ENCODE measurements around the gene UFSP1. TPM values are rescaled to one million over a fixed set of nuclear protein-coding genes. Genes with fewer than 3 reads are reported as not detected.

UFSP1 gene
- total and polyA plus RNA-seq, 4 donors = 2.3 to 4.9 (median 3.2) TPM

GRCh38 chr7:100867040-100867775, 22.3 kb downstream of the UFSP1 start, which contains the start of gene TRIP6:
TRIP6 (plus strand) TSS chr7:100867387; CDS start chr7:100867498, 111 bp downstream.
- WGBS = 1% methylated on average over 42 of the region's 42 CpGs
- peak within 1 kb of the TSS; percentile 70 to 78 for H3K9ac ChIP-seq (ENCODE audit: low read depth in 1 of 2, low read length in 2 of 2)
- peak within 1 kb of the TSS; percentile 92 to 99 for H3K27ac ChIP-seq (ENCODE audit: low read depth in 1 of 2, low read length in 2 of 2)
- H3K4me3 ChIP-seq (ENCODE audit: low read depth in 1 of 3, low read length in 3 of 3) = peak within 1 kb of the TSS; percentile 68 to 80 (median 79)
- H3K36me3 ChIP-seq (ENCODE audit: control insufficient read depth in 4 of 4, insufficient read depth in 3 of 4, low read depth in 1 of 4, low read length in 3 of 4) = peaks cover 0 to 20% (median 12%) of the 10 kb centered on the region in 4 donors
- H3K9me3 ChIP-seq (ENCODE audit: control insufficient read depth in 4 of 4, low read length in 3 of 4) = no peaks in the 10 kb centered on the region
- H3K27me3 ChIP-seq (ENCODE audit: control insufficient read depth in 4 of 4, insufficient read depth in 4 of 4, low read length in 3 of 4) = no peaks in the 10 kb centered on the region
- TF ChIP-seq TAF1 (conservative IDR thresholded peaks at IDR 0.05) (no peak), RXRA (IDR thresholded peaks at IDR 0.05) (no peak), FOXA2 (IDR thresholded peaks at IDR 0.05) (no peak), HNF4A (conservative IDR thresholded peaks at IDR 0.05) (peak in 1 of 2 donors; percentile 14), MAX (IDR thresholded peaks at IDR 0.05) (no peak), REST (IDR thresholded peaks at IDR 0.05) (no peak), SP1 (IDR thresholded peaks at IDR 0.05) (peak; percentile 36), CTCF (IDR thresholded peaks at IDR 0.05; ENCODE audit: low read depth, low read length, missing input control) (no peak), EGR1 (IDR thresholded peaks at IDR 0.05; ENCODE audit: low read depth in 2 of 2) (no peak), JUND (IDR thresholded peaks at IDR 0.05) (peak; percentile 64 to 79), ZBTB33 (IDR thresholded peaks at IDR 0.05) (no peak)
- DNase-seq (ENCODE audit: low spot score) = peak; percentile 72
- H3K4me1 ChIP-seq (ENCODE audit: control insufficient read depth in 4 of 4, insufficient read depth in 4 of 4, low read length in 3 of 4) = peaks cover 13 to 36% (median 20%) of the 10 kb centered on the region in 4 donors

- Histone ChIP-seq H3K36me3 (ENCODE audit: control insufficient read depth in 4 of 4, insufficient read depth in 3 of 4, low read depth in 1 of 4, low read length in 3 of 4) (peaks cover 0 to 15% (median 11%) of the 10 kb centered on the region in 4 donors), H3K9me3 (ENCODE audit: control insufficient read depth in 4 of 4, low read length in 3 of 4) (no peaks in the 10 kb centered on the region), H3K4me3 (ENCODE audit: low read depth in 1 of 3, low read length in 3 of 3) (peak overlapping the region in 2 of 3 donors; percentile 79 to 80), H3K9ac (ENCODE audit: low read depth in 1 of 2, low read length in 2 of 2) (no peak overlapping the region), H3K27me3 (ENCODE audit: control insufficient read depth in 4 of 4, insufficient read depth in 4 of 4, low read length in 3 of 4) (no peaks in the 10 kb centered on the region), H3K4me1 (ENCODE audit: control insufficient read depth in 4 of 4, insufficient read depth in 4 of 4, low read length in 3 of 4) (peaks cover 13 to 36% (median 20%) of the 10 kb centered on the region in 4 donors), H3K27ac (ENCODE audit: low read depth in 1 of 2, low read length in 2 of 2) (peak overlapping the region; percentile 92 to 99)
- no peak for DNase-seq (ENCODE audit: low spot score)
- TF ChIP-seq TAF1 (conservative IDR thresholded peaks at IDR 0.05) (no peak), RAD21 (IDR thresholded peaks at IDR 0.05) (no peak), MAX (IDR thresholded peaks at IDR 0.05) (no peak), ZBTB33 (IDR thresholded peaks at IDR 0.05) (no peak), HNF4G (IDR thresholded peaks at IDR 0.05) (no peak), SP1 (IDR thresholded peaks at IDR 0.05) (no peak)
- WGBS = 71% methylated on average over 5 of the region's 5 CpGs
Measured at GRCh38 chr7:100866729-100867039, 22.8 kb downstream of the UFSP1 start.
